Stimulated activated CD4-positive, alpha-beta T cell treated with anti-CD3 and anti-CD28 coated beads, TNF-alpha, amount 100 ng/mL, for 48 hours (primary cell): ENCODE results near the gene DNPH1.

Experiments
- DNase-seq, 3 donors: peaks; one replicate each; pipeline ENCODE4 v3.0.0-alpha.2; 2020; ENCODE audit warnings: low read depth in 3 of 3

Gene DNPH1

DNA sequence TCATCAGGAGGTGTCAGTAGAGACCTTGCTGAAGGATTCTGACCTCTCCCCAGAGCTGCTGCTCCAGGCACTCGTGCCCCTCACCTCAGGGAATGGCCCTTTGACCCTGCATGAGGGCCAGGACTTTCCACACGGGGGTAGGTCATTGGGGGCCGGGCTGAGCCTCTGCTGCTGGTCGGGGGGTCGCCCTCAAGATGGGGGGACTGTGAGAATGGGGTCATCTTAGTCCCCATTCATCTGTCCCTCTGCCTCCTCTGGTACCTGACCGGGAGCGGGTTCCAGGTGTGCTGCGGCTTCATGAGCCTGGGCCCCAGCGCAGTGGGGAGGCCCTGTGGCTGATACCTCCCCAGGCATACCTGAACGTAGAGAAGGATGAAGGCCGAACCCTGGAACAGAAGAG, 15.8 kb downstream of the DNPH1 start:
- DNase-seq: no peak

- DNase-seq: no peak
These were observed 17.3 kb downstream of the DNPH1 start for GRCh38 chr6:43211955-43212354.

- DNase-seq: no peak
These were observed 22.0 kb downstream of the DNPH1 start for GRCh38 chr6:43207286-43207685.

- no peak for DNase-seq
These were observed 23.4 kb downstream of the DNPH1 start for GRCh38 chr6:43205849-43206248.

DNA sequence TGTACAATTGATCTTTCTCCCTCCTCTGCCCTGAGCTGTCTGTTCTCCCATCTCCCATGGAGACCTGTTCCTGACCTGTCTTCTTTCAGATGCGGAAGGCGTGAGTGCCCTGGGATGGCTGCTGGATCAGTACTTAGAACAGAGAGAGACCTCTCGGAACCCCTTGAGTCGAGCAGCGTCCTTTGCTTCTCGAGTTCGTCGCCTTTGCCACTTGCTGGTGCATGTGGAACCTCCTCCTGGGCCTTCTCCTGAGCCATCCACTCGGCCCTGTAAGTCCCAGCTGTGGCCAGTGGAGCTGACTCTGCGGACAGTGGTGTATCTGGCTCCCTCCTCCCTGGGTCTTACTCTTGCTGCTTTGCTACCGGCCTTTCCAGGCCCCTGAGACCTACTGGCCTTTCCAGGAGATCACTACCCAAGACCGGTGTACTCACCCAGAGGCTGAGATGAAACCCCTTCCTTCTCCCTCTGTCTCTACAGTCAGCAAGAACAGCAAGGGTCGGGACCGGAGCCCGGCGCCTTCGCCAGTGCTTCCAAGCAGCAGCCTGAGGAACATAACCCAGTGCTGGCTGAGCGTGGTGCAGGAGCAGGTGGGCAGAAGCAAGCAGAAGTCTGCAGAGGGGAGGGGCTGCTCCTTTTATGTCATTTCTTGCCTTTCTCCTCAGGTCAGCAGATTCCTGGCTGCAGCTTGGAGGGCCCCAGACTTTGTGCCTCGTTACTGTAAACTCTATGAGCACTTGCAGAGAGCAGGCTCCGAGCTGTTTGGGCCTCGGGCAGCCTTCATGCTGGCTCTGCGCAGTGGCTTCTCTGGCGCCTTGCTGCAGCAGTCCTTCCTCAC, 24.8 kb downstream of the DNPH1 start:
- no peak for DNase-seq

DNA sequence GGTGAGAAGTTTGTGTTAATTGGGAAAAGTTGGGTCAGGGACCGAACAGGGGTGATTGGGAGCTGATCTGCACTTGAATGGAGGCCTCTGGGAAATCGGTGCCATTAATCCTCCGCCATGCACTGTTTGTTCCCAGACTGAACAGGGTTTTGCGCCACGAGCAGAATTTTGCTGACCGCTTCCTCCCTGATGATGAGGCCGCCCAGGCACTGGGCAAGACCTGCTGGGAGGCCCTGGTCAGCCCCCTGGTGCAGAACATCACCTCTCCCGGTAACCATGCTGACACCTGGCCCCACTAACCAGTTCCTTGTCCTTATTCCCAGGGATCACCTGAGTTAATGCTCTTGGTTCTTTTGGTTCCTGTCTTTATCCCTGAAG, 25.6 kb downstream of the DNPH1 start:
- DNase-seq: no peak

DNA sequence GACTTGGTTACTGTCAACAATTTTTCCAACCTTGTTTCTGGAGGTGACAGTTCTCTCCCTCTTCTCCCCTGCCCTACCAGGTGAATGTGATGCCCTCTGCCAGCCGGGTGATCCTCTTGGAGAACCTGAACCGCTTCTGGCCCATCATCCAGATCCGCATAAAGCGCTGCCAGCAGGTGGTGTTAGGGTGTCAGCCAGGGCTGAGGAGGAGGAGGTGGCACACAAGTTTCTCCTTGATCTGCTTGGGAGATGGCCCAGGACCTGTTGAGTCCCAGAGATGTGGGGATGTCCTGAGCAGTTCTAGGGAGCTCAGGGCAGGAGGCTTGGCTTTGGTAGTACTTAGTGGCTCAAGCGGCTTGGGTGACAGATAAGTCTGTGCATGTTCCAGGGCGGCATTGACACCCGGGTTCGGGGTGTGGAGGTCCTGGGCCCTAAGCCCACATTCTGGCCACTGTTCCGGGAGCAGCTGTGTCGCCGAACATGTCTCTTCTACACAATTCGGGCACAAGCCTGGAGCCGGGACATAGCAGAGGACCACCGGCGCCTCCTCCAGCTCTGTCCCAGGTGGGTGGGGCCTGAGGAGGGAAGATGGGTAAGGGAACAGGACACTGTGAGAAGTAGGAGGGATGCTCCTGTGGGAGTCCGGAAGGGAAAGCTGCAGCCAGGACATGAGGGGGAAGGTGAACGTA, 26.1 kb downstream of the DNPH1 start:
- DNase-seq: no peak

DNA sequence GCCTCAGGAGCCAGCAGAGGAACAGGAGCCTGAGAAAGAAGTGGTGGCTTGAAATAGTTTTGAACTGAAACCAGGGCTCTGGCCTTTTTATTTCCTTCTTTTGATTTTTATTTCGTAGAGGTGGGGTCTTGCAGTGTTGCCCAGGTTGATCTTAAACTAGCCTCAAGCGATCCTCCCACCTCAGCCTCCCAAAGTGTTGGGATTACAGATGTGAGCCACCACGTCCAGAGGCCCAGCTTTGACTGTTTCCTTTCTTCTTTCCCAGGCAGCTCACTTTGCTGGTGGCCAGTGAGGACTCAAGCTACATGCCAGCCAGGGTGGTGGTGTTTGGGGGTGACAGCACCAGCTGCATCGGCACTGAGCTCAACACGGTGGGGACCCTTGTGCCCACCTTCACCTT, 26.8 kb downstream of the DNPH1 start:
- no peak for DNase-seq

DNA sequence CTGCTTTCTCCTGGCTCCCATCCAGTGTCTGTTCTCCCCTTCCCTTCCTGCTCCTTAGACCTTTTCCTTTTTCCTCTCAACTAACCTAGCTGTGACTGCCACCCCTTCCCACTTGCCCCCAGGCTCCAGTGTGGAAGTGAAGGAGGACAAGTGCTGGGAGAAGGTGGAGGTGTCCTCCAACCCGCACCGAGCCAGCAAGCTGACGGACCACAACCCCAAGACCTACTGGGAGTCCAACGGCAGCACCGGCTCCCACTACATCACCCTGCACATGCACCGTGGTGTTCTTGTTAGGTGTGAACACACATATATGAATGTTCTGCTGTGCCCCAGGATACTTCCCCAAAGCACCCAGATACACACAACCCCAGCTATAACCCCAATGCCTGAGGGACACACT, 28.7 kb downstream of the DNPH1 start:
- DNase-seq: no peak

DNA sequence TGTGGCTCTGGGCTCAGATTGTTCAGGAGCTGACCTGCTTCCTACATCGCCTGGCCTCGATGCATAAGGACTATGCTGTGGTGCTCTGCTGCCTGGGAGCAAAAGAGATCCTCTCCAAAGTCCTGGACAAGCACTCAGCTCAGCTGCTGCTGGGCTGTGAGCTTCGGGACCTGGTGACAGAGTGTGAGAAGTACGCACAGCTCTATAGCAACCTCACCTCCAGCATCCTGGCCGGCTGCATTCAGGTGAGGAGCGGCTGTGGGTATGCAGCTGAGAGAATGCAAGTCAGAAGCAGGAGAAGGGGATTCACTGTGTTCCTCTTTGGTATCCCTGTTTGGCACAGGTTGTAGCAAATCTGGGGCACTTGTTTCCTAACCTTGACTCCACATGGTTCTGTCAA, 29.4 kb downstream of the DNPH1 start:
- DNase-seq: no peak

- DNase-seq: no peak
These were observed 32.9 kb downstream of the DNPH1 start for GRCh38 chr6:43196337-43196736.

DNA sequence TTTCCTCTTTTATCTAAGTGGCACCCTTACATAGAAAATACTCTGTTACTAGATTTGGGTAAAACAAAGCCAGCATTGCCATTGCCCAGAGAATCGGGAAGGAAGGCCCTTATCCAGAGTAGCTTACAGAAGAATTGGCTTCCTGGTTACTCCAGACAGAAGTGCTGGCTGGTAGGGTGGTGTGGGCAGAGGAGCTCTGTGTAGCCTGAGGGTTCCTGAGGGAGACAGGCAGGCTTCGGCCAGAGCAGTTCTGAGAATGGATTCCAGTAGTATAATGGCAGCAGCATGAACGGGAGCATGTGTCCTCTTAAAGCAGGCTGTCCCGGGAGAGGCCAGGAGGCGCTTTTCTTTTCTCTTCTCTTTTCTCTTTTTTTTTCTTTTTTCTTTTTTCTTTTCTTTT, 35.4 kb downstream of the DNPH1 start:
- DNase-seq: no peak

GRCh38 chr6:43192911-43193310, 36.4 kb downstream of the DNPH1 start:
- no peak for DNase-seq

DNA sequence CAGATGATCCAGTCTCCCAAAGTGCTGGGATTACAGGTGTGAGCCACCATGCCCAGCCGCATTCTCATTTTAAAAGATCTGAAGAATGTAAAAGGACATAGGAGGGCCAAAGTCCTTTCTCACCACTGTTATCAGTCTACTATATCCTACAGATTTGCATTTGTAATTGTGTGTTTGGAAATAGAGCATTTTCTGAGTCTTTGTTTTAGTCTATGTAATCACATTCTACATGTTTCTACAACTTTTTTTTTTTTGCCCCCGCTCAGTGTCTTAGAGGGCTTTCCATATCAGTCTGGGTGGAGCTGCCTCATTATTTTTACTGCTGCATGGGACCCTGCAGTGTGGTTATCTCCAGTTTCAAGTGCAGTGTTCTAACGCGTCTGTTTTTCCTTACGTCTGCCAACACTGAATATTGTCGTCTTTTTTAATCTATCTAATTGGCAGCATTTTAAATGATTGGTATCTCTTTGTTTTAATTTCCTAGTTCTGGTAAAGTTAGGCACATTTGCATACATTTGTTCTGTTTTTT, 39.4 kb downstream of the DNPH1 start:
- DNase-seq: no peak

GRCh38 chr6:43188426-43188825, 40.9 kb downstream of the DNPH1 start:
- DNase-seq: no peak

- DNase-seq: no peak
These were observed 41.5 kb downstream of the DNPH1 start for GRCh38 chr6:43187821-43188220.

DNA sequence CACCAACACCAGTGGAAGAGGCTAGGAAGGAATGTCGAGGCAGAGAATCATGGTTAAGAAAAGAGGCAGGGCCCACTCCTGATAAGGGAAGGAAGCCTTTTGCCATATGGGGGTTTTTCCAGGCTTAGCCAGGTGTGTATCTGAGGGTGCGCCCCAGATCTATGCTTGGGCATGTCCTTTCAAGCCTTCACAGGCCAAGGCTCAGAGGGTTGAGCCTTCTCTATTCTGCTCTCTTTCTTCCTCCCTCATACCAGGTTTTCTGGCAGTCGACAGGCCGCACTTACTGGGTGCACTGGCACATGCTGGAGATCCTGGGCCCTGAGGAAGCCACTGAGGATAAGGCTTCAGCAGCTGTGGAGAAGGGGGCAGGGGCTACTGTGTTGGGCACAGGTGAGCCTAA, 42.6 kb downstream of the DNPH1 start:
- no peak for DNase-seq

DNA sequence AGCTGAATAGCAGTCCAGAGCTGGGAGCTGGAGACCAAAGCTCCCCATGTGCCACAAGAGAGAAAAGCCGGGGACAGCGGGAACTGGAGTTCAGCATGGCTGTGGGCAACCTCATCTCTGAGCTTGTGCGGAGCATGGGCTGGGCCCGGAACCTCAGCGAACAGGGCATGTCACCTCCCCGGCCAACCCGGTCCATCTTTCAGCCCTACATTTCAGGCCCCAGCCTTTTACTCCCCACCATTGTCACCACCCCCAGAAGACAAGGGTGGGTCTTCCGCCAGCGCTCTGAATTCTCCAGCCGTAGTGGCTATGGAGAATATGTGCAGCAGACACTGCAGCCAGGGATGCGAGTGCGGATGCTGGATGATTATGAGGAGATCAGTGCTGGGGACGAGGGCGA, 43.3 kb downstream of the DNPH1 start:
- no peak for DNase-seq

DNA sequence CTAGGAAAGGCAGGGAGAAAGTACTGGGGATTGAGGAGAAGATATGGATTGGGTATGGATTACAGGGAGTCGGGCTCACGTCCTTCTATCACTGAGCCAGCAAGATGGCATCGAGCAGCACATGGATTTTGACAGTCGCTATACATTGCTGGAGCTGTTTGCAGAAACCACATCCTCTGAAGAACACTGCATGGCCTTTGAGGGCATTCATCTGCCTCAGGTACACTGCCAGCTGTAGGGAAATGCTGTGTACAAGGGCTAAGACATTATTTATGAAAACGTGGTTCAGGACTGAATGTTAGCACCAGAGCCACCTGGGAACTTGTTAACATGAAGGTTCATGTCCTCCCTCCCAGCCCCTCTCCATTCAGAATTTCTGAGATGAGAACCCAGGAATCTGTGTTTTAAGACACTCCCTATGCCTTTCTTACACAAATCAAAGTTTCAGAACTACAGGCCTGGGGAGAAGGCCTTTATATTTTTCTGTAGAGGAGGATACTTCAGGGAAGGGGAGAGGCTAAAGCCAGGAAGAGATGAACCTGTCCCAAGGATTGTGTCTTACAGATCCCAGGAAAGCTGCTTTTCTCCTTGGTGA, 43.8 kb downstream of the DNPH1 start:
- DNase-seq: no peak

DNA sequence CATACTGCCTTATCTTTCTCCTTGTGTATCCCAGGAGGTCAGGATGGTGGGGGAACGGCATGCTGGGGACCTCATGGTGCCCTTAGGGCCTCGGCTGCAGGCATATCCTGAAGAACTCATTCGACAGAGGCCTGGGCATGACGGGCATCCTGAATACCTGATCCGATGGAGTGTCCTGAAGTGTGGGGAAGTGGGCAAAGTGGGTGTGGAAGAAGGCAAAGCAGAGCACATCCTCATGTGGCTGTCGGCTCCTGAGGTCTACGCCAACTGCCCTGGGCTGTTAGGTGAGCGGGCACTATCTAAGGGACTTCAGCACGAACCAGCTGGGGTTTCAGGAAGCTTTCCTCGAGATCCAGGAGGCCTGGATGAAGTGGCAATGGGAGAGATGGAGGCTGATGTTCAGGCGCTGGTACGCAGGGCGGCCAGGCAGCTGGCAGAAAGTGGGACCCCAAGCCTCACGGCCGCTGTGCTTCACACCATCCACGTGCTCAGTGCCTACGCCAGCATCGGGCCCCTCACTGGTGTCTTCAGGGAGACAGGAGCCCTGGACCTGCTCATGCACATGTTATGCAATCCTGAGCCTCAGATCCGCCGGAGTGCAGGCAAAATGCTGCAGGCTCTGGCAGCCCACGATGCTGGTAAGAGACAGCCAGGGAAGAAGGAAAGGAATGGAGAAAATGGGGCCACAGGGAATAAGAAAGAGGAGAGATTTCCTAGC, 44.9 kb downstream of the DNPH1 start:
- DNase-seq: no peak

DNA sequence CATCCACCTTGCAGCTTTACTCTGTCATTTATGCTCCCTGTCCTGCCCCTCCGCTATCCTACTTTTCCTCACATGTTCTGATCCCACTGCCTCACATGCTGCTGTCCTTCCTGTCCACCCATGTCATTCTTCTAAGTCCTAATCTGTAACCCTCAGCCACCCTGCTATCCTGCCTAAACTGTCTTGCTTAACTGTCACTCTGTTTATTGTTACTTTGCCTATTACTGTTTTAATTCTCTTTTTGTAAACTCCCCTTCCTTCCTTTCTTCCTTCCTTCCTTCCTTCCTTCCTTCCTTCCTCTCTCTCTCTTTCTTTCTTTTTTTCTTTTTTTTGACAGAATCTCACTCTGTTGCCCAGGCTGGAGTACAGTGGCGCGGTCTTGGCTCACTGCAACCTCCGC, 45.8 kb downstream of the DNPH1 start:
- DNase-seq: no peak
